WTC11 (cell line): Measurements from ENCODE around the gene TIE1. TPM values are rescaled to one million over a fixed set of nuclear protein-coding genes. Genes with fewer than 3 reads are reported as not detected.

Source experiments
- ATAC-seq: fragments of 200-7000 bp; cut with Tn5 transposase; 2 replicates; pipeline ENCODE4 v1.10.0; 2021; ENCODE audit warnings: mild to moderate bottlenecking, moderate library complexity
- CTCF ChIA-PET: fragments of 300-600 bp; sonication (Branson Sonifier 250); formaldehyde crosslinking; loops from one replicate; lab custom pipeline; 2021; ENCODE audit warnings: antibody characterized with exemption; lab: Charles Lee
- POLR2A ChIA-PET: fragments of 350-600 bp; sonication (Branson Sonifier 250); formaldehyde crosslinking; loops from one replicate; lab custom pipeline; 2021; ENCODE audit warnings: antibody characterized with exemption; lab: Charles Lee
- DNase-seq: peaks from one replicate; pipeline ENCODE4 v3.0.0; 2021; ENCODE audit warnings: low spot score
- H3K27ac Mint-ChIP-seq: 2 replicates; pipeline ENCODE4 v1.8.0; 2021; ENCODE audit warnings: mixed read lengths
- H3K27me3 Mint-ChIP-seq: 2 replicates; pipeline ENCODE4 v1.8.0; 2021; ENCODE audit warnings: low read depth, mild to moderate bottlenecking, moderate library complexity, mixed read lengths
- H3K36me3 Mint-ChIP-seq: 2 replicates; pipeline ENCODE4 v1.8.0; 2021; ENCODE audit warnings: mixed read lengths
- H3K4me1 Mint-ChIP-seq: 2 replicates; pipeline ENCODE4 v1.8.0; 2022; ENCODE audit warnings: mixed read lengths
- H3K4me3 Mint-ChIP-seq: 2 replicates; pipeline ENCODE4 v1.8.0; 2021; ENCODE audit warnings: mild to moderate bottlenecking, moderate library complexity, mixed read lengths
- H3K9me3 Mint-ChIP-seq: 2 replicates; pipeline ENCODE4 v1.8.0; 2021; ENCODE audit warnings: mixed read lengths
- AR ChIP-seq: fragments of 250-450 bp; sonication (Bioruptor Pico); IDR thresholded peaks from 2 replicates; pipeline ENCODE4 v1.9.0; 2021; ENCODE audit warnings: mild to moderate bottlenecking
- ATF1 ChIP-seq: sonication (generic); formaldehyde crosslinking; IDR thresholded peaks from 2 replicates; pipeline ENCODE4 v1.8.1; 2023; ENCODE audit warnings: mild to moderate bottlenecking, moderate library complexity, missing genetic modification reagents
- ATF2 ChIP-seq: sonication (generic); formaldehyde crosslinking; IDR thresholded peaks from 2 replicates; pipeline ENCODE4 v1.8.1; 2022; ENCODE audit warnings: low read depth, missing genetic modification reagents, borderline replicate concordance
- ATF3 ChIP-seq: sonication (generic); formaldehyde crosslinking; conservative IDR thresholded peaks from 2 replicates; pipeline ENCODE4 v1.8.1; 2022; ENCODE audit warnings: mild to moderate bottlenecking, missing genetic modification reagents
- ATF6 ChIP-seq: sonication (generic); formaldehyde crosslinking; IDR thresholded peaks from 2 replicates; pipeline ENCODE4 v1.8.1; 2023; ENCODE audit warnings: mild to moderate bottlenecking, missing genetic modification reagents
- E2F1 ChIP-seq: sonication (generic); formaldehyde crosslinking; IDR thresholded peaks from 2 replicates; pipeline ENCODE4 v1.8.0; 2022; ENCODE audit warnings: mild to moderate bottlenecking, missing genetic modification reagents
- EMX1 ChIP-seq: fragments of 250-450 bp; sonication (Bioruptor Pico); IDR thresholded peaks from 2 replicates; pipeline ENCODE4 v1.8.0; 2021; ENCODE audit warnings: mild to moderate bottlenecking
- FOXP4 ChIP-seq: sonication (generic); formaldehyde crosslinking; IDR thresholded peaks from 2 replicates; pipeline ENCODE4 v1.8.0; 2022; ENCODE audit warnings: mild to moderate bottlenecking, missing genetic modification reagents
- GRHL2 ChIP-seq: fragments of 250-450 bp; sonication (Bioruptor Pico); IDR thresholded peaks from 2 replicates; pipeline ENCODE4 v1.8.0; 2022; ENCODE audit warnings: mild to moderate bottlenecking, moderate library complexity; ENCODE audit not compliant: insufficient replicate concordance, severe bottlenecking
- JAZF1 ChIP-seq: fragments of 250-450 bp; sonication (Bioruptor Pico); IDR thresholded peaks from 2 replicates; pipeline ENCODE4 v1.9.0; 2021; ENCODE audit warnings: moderate library complexity, mild to moderate bottlenecking, inconsistent platforms
- MLX ChIP-seq: sonication (generic); formaldehyde crosslinking; IDR thresholded peaks from 2 replicates; pipeline ENCODE4 v1.8.1; 2023; ENCODE audit warnings: mild to moderate bottlenecking, missing genetic modification reagents, moderate library complexity
- NR1H2 ChIP-seq: sonication (generic); formaldehyde crosslinking; IDR thresholded peaks from 2 replicates; pipeline ENCODE4 v1.9.0; 2021; ENCODE audit warnings: mild to moderate bottlenecking, moderate library complexity, missing genetic modification reagents
- NR2C2 ChIP-seq: sonication (generic); formaldehyde crosslinking; IDR thresholded peaks from 2 replicates; pipeline ENCODE4 v1.8.0; 2022; ENCODE audit warnings: mild to moderate bottlenecking, missing genetic modification reagents
- RELA ChIP-seq: sonication (generic); formaldehyde crosslinking; IDR thresholded peaks from 2 replicates; pipeline ENCODE4 v1.8.1; 2022; ENCODE audit warnings: missing genetic modification reagents, mild to moderate bottlenecking, borderline replicate concordance
- TEAD4 ChIP-seq: sonication (generic); formaldehyde crosslinking; IDR thresholded peaks from 2 replicates; pipeline ENCODE4 v1.8.0; 2022; ENCODE audit warnings: mild to moderate bottlenecking, missing genetic modification reagents
- TP53 ChIP-seq: sonication (generic); formaldehyde crosslinking; IDR thresholded peaks from 2 replicates; pipeline ENCODE4 v1.8.1; 2023; ENCODE audit warnings: mild to moderate bottlenecking, missing genetic modification reagents
- ZBTB43 ChIP-seq: sonication (generic); formaldehyde crosslinking; IDR thresholded peaks from 2 replicates; pipeline ENCODE4 v1.8.1; 2023; ENCODE audit warnings: mild to moderate bottlenecking, missing genetic modification reagents
- ZNF263 ChIP-seq: sonication (generic); formaldehyde crosslinking; IDR thresholded peaks from 2 replicates; pipeline ENCODE4 v1.8.1; 2022; ENCODE audit warnings: low read depth, mild to moderate bottlenecking, moderate library complexity, missing genetic modification reagents
- ZNF423 ChIP-seq: fragments of 250-450 bp; sonication (Bioruptor Pico); IDR thresholded peaks from 2 replicates; pipeline ENCODE4 v2.1.2; 2022; ENCODE audit warnings: mild to moderate bottlenecking, moderate library complexity
- ZNF671 ChIP-seq: fragments of 250-450 bp; sonication (Bioruptor Pico); IDR thresholded peaks from 2 replicates; pipeline ENCODE4 v1.8.0; 2021; ENCODE audit warnings: mild to moderate bottlenecking
- total RNA-seq: library from RNA; stranded (reverse); gene quantifications from 3 replicates; pipeline ENCODE4 v1.2.3, GENCODE V29; 2021

The TIE1 gene
- total RNA-seq, 1 experiment from 2014 or later: 2.5 TPM

- CTCF ChIA-PET: interaction anchor here (0.8 to 1.0 kb wide), 2 partner anchors 66 kb away, joined by 4 to 6 read pairs; partner anchors contain the start of gene CDC20
- no peaks in the 10 kb centered on the region for H3K9me3 Mint-ChIP-seq
- no peak overlapping the region for H3K27ac Mint-ChIP-seq
- DNase-seq (no peak), ATAC-seq (no peak)
- peaks cover 26% of the 10 kb centered on the region for H3K4me1 Mint-ChIP-seq
- no peaks in the 10 kb centered on the region for H3K36me3 Mint-ChIP-seq
- no peak overlapping the region for H3K4me3 Mint-ChIP-seq
- TF ChIP-seq MLX (CRISPR knock-in tag): no peak
- no peak for TF ChIP-seq ATF2 (CRISPR knock-in tag)
- TF ChIP-seq ZNF263 (CRISPR knock-in tag): no peak
- TF ChIP-seq RELA (CRISPR knock-in tag): no peak
- TF ChIP-seq, all 79 proteins: peak for 0
- POLR2A ChIA-PET: no interaction called here
- no peaks in the 10 kb centered on the region for H3K27me3 Mint-ChIP-seq
Observed at GRCh38 chr1:43292679-43293078, 8.1 kb upstream of the TIE1 start.

- H3K27me3 Mint-ChIP-seq: no peaks in the 10 kb centered on the region
- ChIA-PET POLR2A (no interaction called here), CTCF (interaction anchor here (0.8 to 1.8 kb wide), 2 partner anchors 24 to 65 kb away, joined by 4 to 6 read pairs; partner anchors contain the start of gene CDC20)
- DNase-seq (no peak), ATAC-seq (no peak)
- peaks cover 28% of the 10 kb centered on the region for H3K4me1 Mint-ChIP-seq
- peak overlapping the region; percentile 82; the same call in 1 of the 2 replicates for H3K27ac Mint-ChIP-seq
- no peak overlapping the region for H3K4me3 Mint-ChIP-seq
- H3K9me3 Mint-ChIP-seq: no peaks in the 10 kb centered on the region
- no peaks in the 10 kb centered on the region for H3K36me3 Mint-ChIP-seq
- TF ChIP-seq ATF6 (CRISPR knock-in tag): no peak
- no peak for TF ChIP-seq ATF3
- no peak for TF ChIP-seq NR2C2
- no peak for TF ChIP-seq NR1H2
- TF ChIP-seq ATF1 (CRISPR knock-in tag): no peak
- TF ChIP-seq GRHL2 (CRISPR knock-in tag): no peak
- TF ChIP-seq TEAD4 (CRISPR knock-in tag): no peak
- TF ChIP-seq JAZF1 (CRISPR knock-in tag): no peak
- TF ChIP-seq ZNF423 (CRISPR knock-in tag): no peak
- TF ChIP-seq MLX (CRISPR knock-in tag): no peak
- no peak for TF ChIP-seq AR
- TF ChIP-seq TP53 (CRISPR knock-in tag): no peak
- no peak for TF ChIP-seq FOXP4 (CRISPR knock-in tag)
- TF ChIP-seq ZNF671 (CRISPR knock-in tag): no peak
- TF ChIP-seq ZBTB43 (CRISPR knock-in tag): no peak
- no peak for TF ChIP-seq E2F1
- TF ChIP-seq EMX1 (CRISPR knock-in tag): no peak
- TF ChIP-seq ATF2 (CRISPR knock-in tag): no peak
Observed at GRCh38 chr1:43293176-43293575, 7.6 kb upstream of the TIE1 start.
